HFFc6 (cell line): Measurements from ENCODE around the gene GNAT1. TPM values are rescaled to one million over a fixed set of nuclear protein-coding genes. Genes with fewer than 3 reads are reported as not detected.
A peak's percentile ranks its signal among the peaks of the same experiment; 100 is the strongest.

Source experiments
- DNase-seq: peaks from one replicate; pipeline ENCODE4 v3.0.0-alpha.2; 2018
- H3K27ac Mint-ChIP-seq: 2 replicates; pipeline ENCODE4 v1.8.0; 2020; ENCODE audit warnings: mild to moderate bottlenecking, mixed read lengths
- H3K27me3 Mint-ChIP-seq: 2 replicates; pipeline ENCODE4 v1.8.0; 2021; ENCODE audit warnings: mild to moderate bottlenecking, moderate library complexity, mixed read lengths; ENCODE audit not compliant: insufficient read depth
- H3K36me3 Mint-ChIP-seq: 2 replicates; pipeline ENCODE4 v1.8.0; 2021; ENCODE audit warnings: low read depth, mixed read lengths
- H3K4me1 Mint-ChIP-seq: 2 replicates; pipeline ENCODE4 v1.8.0; 2020; ENCODE audit warnings: low read depth, mixed read lengths
- H3K4me3 Mint-ChIP-seq: 2 replicates; pipeline ENCODE4 v1.8.0; 2020; ENCODE audit warnings: mild to moderate bottlenecking, moderate library complexity, mixed read lengths
- H3K9me3 Mint-ChIP-seq: 2 replicates; pipeline ENCODE4 v1.8.0; 2020; ENCODE audit warnings: mild to moderate bottlenecking, mixed read lengths
- total RNA-seq, 6 experiments: library from RNA; stranded (reverse); fragmentation: NEBNext Ultra II Directional; extraction: Animal tissue kit (Norgen Biotek cat#: 25700); gene quantifications; 2 replicates in 1 of 6; 3 replicates in 5 of 6; pipeline ENCODE4 v1.2.3, GENCODE V29; 2021
- TF ChIP-seq, protein P1 (sequence below): fragments of 200-600 bp; sonication (generic); IDR thresholded peaks from 2 replicates; pipeline ENCODE4 v1.5.0; 2021; ENCODE audit warnings: antibody characterized with exemption, mild to moderate bottlenecking

Gene GNAT1
- total RNA-seq, 6 experiments from 2014 or later: not detected

GRCh38 chr3:50187750-50188149 is 3.7 kb upstream of the GNAT1 start:
- TF ChIP-seq, protein P1, sequence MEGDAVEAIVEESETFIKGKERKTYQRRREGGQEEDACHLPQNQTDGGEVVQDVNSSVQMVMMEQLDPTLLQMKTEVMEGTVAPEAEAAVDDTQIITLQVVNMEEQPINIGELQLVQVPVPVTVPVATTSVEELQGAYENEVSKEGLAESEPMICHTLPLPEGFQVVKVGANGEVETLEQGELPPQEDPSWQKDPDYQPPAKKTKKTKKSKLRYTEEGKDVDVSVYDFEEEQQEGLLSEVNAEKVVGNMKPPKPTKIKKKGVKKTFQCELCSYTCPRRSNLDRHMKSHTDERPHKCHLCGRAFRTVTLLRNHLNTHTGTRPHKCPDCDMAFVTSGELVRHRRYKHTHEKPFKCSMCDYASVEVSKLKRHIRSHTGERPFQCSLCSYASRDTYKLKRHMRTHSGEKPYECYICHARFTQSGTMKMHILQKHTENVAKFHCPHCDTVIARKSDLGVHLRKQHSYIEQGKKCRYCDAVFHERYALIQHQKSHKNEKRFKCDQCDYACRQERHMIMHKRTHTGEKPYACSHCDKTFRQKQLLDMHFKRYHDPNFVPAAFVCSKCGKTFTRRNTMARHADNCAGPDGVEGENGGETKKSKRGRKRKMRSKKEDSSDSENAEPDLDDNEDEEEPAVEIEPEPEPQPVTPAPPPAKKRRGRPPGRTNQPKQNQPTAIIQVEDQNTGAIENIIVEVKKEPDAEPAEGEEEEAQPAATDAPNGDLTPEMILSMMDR: no peak
- Mint-ChIP-seq H3K36me3 (no peaks in the 10 kb centered on the region), H3K4me1 (no peaks in the 10 kb centered on the region), H3K9me3 (no peaks in the 10 kb centered on the region), H3K27me3 (peaks cover 1% of the 10 kb centered on the region; the same call in 1 of the 2 replicates), H3K27ac (no peak overlapping the region), H3K4me3 (no peak overlapping the region)
- DNase-seq: no peak

DNA sequence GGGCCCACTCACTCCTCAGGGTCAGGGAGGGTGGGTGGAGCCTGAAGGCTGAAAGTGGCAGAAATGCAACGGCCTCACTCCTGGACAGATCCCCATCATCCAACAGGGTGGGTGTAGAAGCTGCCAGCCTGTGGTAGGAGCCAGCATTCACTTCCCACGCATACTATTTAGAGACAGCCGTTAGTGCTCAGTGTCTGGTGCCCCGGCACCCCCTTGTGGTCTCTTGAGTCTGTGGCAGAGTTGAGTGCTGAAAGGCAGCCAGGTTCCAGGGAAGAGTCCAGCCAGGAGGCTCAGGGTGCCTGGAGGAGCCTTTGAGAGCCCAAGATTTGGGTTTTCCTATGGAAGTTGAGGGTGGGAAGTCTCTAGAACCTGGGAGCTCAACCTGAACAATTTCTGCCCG is 2.1 kb upstream of the GNAT1 start:
- Mint-ChIP-seq H3K4me3 (no peak overlapping the region), H3K4me1 (no peaks in the 10 kb centered on the region), H3K27ac (peak overlapping the region; percentile 21; the same call in 1 of the 2 replicates), H3K36me3 (no peaks in the 10 kb centered on the region), H3K9me3 (no peaks in the 10 kb centered on the region), H3K27me3 (peaks cover 3% of the 10 kb centered on the region; the same call in 1 of the 2 replicates)
- TF ChIP-seq, protein P1: peak; percentile 90
- peak; percentile 79 for DNase-seq

- Mint-ChIP-seq H3K36me3 (no peaks in the 10 kb centered on the region), H3K27ac (no peak overlapping the region), H3K4me3 (no peak overlapping the region), H3K27me3 (peaks cover 5% of the 10 kb centered on the region), H3K9me3 (no peaks in the 10 kb centered on the region), H3K4me1 (no peaks in the 10 kb centered on the region)
- TF ChIP-seq, protein P1: no peak
- DNase-seq: no peak
Observed at GRCh38 chr3:50189989-50190388, 1.4 kb upstream of the GNAT1 start.

DNA sequence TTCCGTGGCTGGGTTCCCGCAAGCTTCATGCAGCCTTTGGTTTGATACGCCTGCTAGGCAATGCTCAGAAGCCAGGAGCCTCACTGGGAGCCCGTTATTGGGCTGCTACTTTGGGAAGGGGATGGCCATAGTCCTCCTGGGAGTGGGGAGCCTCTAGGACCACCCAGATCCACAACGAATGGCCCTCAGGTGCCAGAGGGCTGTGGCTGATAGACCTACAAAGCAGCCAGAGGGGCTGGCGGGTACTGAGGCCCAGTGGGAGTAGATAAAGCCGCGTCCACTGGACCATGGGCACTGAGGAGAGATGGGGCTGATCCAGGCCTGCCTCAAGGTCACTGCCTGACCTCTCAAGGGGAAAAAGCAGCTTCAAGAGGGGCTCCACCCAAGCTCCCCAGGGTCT is 714 bp downstream of the GNAT1 start:
- Mint-ChIP-seq H3K27me3 (peaks cover 9% of the 10 kb centered on the region), H3K4me1 (no peaks in the 10 kb centered on the region), H3K4me3 (no peak overlapping the region), H3K36me3 (no peaks in the 10 kb centered on the region), H3K27ac (no peak overlapping the region), H3K9me3 (no peaks in the 10 kb centered on the region)
- TF ChIP-seq, protein P1: no peak
- DNase-seq: no peak

DNA sequence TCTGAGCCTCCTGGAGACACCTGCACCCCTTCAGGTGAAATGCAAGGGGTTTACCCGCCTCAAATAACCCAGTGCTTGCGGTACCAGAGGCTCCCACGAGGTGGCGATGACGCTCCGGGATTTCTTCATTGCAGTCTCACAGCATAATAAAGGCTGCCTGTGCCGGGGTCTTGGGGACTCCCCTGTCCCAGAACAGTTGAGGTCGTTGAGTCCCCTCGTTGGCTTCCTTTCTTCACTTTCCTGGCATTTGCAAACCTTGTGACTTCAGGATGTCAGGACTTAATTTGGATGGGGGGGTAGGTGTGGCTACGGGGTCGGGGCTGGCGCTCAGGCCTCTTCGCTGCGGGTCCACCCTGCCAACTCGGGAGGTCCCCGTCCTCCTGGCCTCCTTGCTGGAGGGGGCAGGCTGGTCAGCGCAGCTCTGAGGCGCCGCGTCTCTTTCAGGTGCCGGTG is 1.3 kb downstream of the GNAT1 start:
- peaks cover 13% of the 10 kb centered on the region for H3K27me3 Mint-ChIP-seq
- peak; percentile 19 for DNase-seq
- no peaks in the 10 kb centered on the region for H3K4me1 Mint-ChIP-seq
- H3K4me3 Mint-ChIP-seq: no peak overlapping the region
- H3K9me3 Mint-ChIP-seq: no peaks in the 10 kb centered on the region
- H3K36me3 Mint-ChIP-seq: no peaks in the 10 kb centered on the region
- TF ChIP-seq, protein P1: peak; percentile 94
- H3K27ac Mint-ChIP-seq: no peak overlapping the region

DNA sequence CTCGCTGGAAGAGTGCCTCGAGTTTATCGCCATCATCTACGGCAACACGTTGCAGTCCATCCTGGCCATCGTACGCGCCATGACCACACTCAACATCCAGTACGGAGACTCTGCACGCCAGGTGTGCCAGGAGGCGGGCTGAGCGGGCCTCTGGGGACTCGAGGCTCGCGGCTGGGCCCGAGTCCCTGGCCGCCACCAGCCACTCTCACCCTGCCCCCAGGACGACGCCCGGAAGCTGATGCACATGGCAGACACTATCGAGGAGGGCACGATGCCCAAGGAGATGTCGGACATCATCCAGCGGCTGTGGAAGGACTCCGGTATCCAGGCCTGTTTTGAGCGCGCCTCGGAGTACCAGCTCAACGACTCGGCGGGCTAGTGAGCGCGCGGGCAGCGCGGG is 1.9 kb downstream of the GNAT1 start:
- Mint-ChIP-seq H3K36me3 (no peaks in the 10 kb centered on the region), H3K27ac (no peak overlapping the region), H3K27me3 (peaks cover 15% of the 10 kb centered on the region), H3K9me3 (no peaks in the 10 kb centered on the region), H3K4me1 (no peaks in the 10 kb centered on the region), H3K4me3 (no peak overlapping the region)
- no peak for DNase-seq
- TF ChIP-seq, protein P1: no peak
